GM19324 (cell line): ENCODE measurements around the gene SPPL3.
"Not testable (repeated sequence)": the region's sequence is repeated elsewhere in the genome, so short reads cannot be mapped to it uniquely, and the experiment has no call there.

Experiments used
- ATAC-seq: cut with Tn5 transposase; IDR thresholded peaks from one replicate; pipeline ENCODE4 v1.9.1; 2021; ENCODE audit warnings: mild to moderate bottlenecking, moderate library complexity; ENCODE audit not compliant: unreplicated experiment, low FRiP score

Gene SPPL3

DNA sequence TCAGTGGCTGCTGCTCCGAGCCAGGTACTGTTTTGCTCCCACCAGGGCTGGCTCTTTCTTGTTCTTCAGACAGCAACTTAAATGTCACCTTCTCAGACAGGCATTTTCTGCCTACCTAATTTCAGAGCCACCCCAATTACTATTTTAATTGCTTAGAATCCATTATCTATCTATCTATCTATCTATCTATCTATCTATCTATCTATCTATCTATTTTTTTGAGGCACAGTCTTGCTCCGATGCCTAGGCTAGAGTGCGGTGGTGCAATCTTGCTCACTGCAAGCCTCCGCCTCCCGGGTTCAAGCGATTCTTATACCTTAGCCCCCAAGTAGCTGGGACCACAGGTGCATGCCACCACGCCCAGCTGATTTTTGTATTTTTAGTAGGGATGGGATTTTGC lies 58.5 kb downstream of the SPPL3 start:
- no peak for ATAC-seq

DNA sequence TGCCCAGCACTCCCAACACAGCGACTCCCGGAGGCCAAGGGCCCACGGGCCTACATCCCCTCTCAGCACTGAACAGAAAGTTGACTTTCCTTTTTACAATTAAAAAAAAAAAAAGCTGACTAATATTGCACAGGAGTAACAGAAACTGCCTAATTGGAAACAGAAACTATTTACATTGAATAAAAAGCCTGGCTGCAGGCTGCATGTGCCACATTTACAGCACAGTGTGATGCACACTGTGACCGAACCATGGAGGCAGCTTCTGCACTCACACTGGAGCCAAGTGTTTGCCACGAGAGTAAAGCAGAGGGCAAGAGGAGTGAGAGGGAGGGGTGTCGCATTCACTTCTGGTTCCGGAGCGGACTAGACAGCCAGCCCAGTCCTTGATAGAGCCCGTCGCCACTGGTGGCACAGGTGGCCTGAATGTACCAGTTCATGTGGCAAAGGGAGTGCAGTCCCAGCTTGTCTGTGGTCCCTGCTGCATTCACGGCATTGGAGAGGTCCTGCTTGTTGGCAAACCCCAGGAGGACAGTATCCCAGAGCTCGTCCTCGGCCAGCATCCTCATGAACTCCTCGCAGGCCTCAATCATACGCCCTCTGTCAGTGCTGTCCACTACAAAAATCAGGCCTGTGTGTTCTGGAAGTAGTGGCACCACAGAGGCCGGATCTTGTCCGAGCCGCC lies 59.2 kb downstream of the SPPL3 start:
- no peak for ATAC-seq

DNA sequence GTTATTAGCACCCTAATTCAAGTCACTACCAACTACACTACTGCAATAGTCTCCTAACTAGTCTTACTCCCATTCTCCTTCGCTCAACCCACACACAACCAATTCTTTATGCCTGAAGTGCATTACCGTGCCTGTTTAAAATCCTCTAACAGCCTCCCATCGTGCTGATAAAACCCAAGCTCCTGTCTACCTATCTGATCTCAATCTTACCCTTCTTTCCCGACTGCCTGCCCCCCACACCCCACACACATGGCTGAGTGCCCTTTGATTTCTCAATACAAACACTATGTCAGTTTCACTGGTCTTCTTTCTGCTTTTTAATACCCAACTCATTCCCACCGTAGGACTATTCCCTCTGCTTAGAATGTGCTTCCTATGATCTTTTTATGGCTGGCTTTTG lies 59.9 kb downstream of the SPPL3 start:
- ATAC-seq, result no peak

DNA sequence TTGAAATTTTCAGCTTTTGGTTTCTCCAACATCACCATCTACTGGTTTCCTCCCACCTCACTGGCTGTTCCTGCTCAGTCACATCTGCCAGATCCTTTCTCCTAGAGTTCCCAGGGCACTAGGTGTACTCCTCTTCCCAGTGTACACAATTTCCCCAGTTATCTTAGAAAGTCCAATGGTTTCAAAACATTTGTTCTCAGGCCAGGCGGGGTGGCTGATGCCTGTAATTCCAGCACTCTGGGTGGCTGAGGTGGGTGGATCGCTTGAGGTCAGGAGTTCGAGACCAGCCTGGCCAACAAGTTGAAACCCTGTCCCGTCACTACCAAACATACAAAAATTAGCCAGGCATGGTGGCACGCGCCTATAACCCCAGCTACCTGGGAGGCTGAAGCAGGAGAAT lies 60.7 kb downstream of the SPPL3 start:
- no peak for ATAC-seq

DNA sequence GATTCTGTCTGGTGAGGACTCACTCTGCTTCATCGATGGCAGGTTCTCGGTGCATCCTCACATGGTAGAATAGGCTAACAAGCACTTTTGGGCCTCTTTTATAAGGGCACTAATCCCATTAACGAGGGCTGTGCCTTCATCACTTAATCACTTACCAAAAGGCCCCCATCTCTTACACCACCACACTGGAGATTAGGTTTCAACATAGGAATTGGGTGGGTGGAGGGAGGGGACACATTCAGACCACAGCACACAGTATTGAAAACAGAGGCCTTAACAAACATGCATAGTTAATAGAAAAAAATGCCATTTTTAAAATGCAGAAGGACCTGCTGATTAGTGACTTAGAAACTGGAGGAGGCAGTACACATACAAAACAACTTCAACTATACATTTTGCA lies 61.6 kb downstream of the SPPL3 start:
- ATAC-seq, result no peak

DNA sequence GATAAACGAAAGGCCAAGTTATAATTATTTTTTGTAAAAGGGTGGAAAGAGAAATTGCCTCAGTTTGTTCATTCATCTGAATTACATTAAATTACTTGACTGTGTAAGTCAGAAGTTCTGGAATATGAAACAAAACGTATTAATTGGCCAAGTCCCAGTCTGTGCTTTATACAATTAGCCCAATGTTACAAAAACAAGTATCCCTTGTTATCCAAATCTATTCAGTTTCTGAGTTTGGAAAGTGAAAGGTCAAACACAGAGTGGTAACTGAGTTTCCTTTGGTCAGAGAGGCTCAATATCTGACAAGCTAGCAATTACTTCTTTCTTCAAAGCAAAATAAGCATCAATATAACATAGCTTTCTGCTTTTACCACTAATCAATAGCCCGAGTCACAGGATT lies 62.6 kb downstream of the SPPL3 start:
- no peak for ATAC-seq

DNA sequence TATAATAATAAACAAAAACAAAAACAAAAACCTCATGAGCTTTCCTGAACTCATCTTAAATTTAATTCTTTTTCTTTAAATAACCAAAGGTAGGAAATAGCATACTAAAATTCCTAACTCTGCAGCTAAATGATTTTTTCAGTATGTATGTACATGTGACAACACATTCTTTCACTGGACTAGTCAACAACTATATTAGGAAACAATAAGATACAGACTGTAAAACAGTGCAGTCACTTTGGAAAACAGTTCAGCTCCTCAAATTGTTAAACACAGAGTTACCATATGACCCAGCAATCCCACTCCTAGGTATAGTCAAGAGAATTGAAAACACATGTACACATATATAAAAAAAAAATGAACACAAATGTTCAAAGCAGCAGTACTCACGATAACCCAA lies 64.7 kb downstream of the SPPL3 start:
- ATAC-seq, result no peak

DNA sequence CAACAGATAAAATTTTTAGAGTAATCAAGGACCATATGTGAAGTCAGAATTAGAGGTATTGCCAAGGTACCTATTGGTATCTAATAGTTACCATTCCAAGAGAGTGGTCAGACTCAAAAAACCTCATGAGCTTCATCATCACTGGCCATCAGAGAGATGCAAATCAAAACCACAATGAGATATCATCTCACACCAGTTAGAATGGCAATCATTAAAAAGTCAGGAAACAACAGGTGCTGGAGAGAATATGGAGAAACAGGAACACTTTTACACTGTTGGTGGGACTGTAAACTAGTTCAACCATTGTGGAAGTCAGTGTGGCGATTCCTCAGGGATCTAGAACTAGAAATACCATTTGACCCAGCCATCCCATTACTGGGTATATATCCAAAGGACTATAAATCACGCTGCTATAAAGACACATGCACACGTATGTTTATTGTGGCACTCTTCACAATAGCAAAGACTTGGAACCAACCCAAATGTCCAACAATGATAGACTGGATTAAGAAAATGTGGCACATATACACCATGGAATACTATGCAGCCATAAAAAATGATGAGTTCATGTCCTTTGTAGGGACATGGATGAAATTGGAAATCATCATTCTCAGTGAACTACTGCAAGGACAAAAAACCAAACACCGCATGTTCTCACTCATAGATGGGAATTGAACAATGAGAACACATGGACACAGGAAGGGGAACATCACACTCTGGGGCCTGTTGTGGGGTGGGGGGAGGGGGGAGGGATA lies 65.4 kb downstream of the SPPL3 start:
- ATAC-seq, result not testable (repeated sequence)

DNA sequence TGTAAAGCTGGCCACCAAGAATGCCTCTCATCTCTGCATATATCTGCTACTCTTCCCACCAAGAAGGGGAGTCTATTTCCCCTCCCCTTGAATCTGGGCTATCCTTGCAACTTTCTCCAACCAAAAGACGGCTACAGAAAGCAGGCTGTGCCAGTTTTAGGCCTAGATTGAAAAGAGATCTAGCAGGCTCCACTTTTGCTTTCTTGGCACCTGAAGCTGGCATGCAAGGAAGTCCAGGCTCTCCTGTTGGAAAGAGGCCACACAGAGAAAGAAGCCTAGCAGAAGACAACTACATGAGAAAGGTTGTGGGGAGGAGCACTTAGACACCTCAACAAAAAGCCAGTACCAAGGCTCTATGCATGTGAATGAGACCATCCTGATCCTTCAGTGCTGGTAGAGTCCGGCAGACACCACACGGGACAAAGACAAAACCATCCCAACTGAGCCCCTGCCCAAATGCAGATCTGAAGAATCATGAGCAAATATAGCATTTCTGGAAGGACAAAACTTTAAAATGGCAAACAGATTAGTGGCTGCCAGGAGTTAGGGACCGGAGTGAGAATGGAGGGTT lies 68.0 kb downstream of the SPPL3 start:
- ATAC-seq, result no peak

DNA sequence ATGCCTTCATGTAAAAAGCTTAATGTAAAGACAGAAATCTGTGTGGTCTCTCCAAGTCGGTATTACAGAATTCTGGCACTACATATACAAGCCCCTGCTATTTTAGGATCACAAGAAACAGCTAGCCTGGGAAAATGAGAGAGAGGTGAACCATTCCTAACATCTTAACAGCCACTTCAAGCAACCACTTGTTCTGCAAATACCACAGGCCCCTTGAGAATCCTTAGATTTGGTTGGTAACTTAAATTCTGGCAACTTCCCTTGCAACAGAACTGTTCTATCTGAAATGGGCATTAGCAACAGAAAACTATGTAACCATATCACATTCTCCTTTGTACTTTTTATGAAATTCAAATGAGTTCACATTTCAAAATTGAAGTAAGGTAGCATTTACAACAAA lies 68.5 kb downstream of the SPPL3 start:
- no peak for ATAC-seq

DNA sequence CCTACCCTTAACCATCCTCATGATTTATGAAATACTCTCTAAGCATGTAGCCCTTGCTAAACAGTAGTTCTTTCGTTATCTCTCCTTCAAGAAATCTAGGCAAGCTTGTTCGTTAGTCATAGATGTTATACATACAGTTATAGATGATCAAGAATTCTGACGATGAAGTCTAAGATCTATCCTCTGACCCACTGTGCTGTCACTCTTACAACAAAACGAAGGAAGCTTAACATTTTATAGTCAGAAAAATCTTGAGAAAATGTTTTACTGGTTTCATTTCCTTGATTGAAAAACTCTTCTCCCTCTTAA lies 68.9 kb downstream of the SPPL3 start:
- no peak for ATAC-seq

DNA sequence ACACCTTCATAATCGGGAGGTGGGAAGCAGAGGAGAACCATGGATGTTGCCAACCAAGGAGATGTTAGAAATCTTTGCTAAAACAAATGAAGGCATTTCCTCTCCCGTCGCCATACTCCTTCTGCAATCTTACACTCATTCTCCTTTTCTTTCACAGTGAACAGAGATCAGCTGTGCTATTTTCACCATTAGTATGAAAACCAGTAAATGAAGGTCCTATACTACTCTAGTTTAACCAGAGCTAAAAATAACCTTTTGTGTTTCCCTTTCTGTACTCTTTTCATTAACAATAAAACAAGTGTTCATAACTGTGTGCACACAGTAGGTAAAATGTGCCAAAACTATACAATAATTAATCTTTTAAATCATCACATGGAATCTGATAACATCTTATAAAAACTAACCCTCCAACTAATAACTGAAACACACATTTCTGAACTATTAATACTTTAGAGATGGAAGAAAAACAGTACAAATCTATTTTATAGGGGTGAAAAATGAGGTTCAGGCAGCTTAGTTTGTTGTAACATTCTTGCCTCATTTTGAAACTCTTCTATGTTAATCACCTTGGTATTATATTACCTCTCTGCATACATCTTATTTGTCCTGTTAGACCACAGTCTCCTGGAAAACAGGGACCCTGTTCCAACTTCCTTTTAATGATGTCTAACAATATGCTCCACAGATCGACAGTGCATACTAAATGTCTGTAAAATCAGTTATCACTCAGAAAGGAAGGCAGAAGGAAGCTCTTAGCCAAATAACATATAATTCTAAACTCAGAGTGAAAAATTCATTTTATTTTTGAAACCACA lies 69.5 kb downstream of the SPPL3 start:
- no peak for ATAC-seq

DNA sequence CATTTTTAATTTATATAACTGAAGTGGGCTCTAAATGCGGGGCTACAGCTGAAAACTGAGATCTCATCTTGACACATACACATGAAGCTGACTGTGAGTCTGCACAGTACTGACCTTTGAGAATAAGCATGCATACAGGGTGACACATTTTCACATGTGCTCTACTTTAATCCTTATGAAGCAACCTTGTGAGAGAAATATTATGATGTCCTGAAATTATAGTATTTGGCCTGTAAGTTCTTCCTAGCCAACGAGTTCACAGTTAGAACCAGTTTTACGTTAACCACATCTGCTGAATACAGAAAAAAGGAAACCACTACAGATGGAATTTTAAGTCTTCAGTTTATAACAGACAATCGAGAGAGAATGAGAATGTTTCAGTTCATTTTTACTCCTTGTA lies 70.3 kb downstream of the SPPL3 start:
- ATAC-seq, result no peak

DNA sequence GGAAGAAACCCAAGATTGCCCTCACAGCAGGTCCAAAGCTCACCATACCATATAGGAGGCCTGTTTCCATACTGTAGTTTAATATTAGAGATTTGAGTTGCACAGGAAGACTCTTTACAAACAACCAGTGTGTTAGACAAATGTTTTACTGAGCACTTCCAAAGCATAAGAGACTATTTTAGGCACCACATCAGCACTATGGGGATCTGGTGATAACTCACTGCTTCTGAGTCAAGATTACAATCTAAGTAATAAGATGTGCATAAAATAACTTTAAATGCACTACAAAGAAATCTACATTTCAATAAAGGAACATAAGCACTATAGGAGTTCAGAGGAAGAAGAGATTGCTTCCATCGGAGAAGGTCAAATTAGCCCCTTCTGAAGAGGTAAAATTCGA lies 71.4 kb downstream of the SPPL3 start:
- ATAC-seq, result no peak

DNA sequence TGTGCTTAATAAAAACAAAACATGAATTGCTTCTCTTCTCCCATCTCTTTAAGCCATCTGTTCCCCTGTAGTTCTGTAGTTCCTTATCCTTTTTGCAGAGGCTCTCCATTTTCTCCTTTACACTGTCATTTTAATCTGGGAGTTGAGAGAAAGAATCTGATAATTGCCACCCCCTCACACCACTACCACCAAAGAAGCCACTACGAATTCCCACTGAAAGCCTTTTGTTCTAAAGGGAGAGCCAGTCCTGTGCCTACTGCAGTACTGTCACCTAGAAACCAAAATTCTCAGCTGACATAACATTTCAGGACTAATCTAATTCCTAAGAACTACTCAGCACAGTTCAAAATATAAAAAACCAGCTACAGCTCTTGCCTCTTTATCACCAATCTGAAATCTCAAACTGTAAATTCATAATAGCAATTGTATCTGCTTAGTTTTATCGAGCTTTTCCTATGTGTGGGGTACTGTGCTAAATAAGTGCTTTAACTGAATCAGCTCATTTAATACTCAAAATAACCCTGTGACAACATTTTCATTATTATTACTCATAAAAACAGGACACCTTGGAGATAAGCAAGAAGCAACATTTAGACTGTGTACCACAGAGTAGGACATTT lies 72.4 kb downstream of the SPPL3 start:
- no peak for ATAC-seq

DNA sequence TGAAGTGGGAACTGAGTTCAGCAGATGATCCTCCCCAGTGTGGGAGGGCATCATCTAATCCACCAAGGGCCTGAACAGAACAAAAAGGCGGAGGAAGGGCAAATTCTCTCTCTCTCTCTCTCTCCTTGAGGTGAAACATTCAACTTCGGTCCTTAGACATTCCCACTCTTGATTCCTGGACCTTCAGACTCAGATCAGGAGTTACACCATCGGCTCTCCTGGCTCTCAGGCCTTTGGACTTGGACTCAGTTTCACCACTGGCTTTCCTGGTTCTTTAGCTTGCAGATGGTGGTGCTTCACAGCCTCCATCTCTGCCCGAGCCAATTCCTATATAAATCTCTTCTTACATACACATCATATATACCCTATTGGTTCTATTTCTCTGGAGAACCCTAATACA lies 73.2 kb downstream of the SPPL3 start:
- ATAC-seq, result no peak

DNA sequence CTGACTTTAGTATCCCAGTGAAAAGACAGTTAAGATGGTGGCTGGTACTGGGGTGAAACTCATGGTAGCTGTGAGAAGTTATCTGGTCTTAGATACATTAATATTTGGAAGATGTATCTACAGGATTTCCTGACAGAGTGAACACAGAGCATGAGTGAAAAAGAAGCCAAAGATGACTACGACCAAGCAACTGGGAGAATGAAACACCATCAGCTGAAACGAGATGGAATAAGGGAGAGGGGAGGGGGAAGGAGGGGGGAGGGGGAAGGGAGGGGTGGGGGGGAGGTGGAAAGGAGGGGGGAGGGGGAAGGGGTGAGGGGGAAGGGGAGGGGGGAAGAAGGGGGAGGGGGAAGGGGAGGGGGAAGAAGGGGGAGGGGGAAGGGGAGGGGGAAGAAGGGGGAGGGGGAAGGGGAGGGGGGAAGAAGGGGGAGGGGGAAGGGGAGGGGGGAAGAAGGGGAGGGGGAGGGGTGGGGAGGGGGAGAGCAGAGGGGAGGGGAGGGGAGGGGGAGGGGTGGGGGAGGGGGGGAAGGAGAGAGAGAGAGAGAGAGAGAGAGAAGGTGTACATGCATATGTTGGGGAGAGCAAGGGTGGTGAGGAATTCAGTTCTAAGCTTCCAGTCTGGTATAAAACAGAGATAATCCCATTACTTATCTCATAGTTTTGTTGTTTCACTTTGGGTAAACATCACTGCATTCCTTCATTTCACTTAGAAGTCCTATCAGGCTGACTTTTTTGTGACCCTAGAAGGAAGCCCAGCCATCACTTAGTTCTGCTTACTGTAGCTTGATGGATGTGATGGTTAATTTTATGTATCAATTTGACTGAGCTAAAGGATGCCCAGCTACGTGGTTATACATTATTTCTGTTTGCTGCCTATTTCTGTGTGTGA lies 73.9 kb downstream of the SPPL3 start:
- ATAC-seq, result no peak

DNA sequence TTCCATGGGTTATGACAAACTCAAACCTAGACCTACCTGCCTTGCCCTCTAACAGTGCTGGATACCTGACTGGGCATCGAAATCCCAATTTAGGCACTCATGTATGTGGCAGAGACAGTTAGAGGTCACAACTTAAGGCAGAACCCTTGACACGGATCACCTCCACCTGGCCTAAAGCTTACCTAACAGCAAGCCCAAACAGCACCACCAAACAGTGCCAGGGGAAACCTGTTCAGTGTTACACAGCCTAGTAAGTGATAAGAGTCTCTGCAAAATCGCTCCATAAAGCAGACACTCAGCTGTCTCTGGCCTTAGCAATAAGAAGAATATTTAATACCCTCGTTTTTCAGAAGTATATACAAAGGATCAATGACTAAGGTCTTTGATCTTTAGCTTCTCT lies 77.8 kb downstream of the SPPL3 start:
- no peak for ATAC-seq

DNA sequence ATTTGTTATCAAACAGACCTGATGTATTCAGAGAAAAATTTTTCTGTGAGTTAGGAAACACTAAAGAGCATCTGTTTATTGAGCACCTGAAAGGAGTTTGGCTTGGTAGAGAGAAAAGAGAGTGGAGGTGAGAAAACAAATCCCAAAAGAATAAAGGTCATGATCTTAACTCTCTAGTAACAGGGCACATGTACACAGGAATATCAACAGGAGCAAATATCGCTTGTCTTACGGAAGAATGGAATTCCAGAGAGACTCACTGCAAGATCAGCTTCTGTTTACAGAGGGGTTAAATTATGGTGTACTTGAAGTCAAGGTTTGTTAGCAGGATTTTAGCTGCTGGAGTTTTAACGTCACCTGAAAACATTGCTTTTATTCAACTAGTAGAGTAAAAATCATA lies 78.8 kb downstream of the SPPL3 start:
- no peak for ATAC-seq
